Endodermal cell (in vitro differentiated cells): ENCODE results near the gene SERPINC1. TPM values are rescaled to one million over a fixed set of nuclear protein-coding genes. Genes with fewer than 3 reads are reported as not detected.

Source experiments
- DNase-seq: peaks from one replicate; pipeline ENCODE4 v3.0.0-alpha.2; 2017
- H3K27ac ChIP-seq: 2 replicates; pipeline ENCODE4 v1.5.1; 2013; ENCODE audit warnings: mild to moderate bottlenecking, low read depth, low read length, moderate library complexity
- H3K27me3 ChIP-seq: 2 replicates; pipeline ENCODE4 v1.6.1; 2013; ENCODE audit warnings: mild to moderate bottlenecking, low read length, moderate library complexity; ENCODE audit not compliant: insufficient read depth, control insufficient read depth, poor library complexity, severe bottlenecking
- H3K36me3 ChIP-seq: 2 replicates; pipeline ENCODE4 v1.7.0; 2013; ENCODE audit warnings: mild to moderate bottlenecking, low read length, moderate library complexity; ENCODE audit not compliant: control insufficient read depth, insufficient read depth
- H3K4me1 ChIP-seq: one replicate; pipeline ENCODE4 v1.7.0; 2013; ENCODE audit warnings: low read length; ENCODE audit not compliant: control insufficient read depth, insufficient read depth
- H3K4me3 ChIP-seq: 2 replicates; pipeline ENCODE4 v1.5.1; 2013; ENCODE audit warnings: mild to moderate bottlenecking, low read length, moderate library complexity
- H3K9ac ChIP-seq: 2 replicates; pipeline ENCODE4 v1.6.1; 2013; ENCODE audit warnings: mild to moderate bottlenecking, low read length, moderate library complexity; ENCODE audit not compliant: poor library complexity, severe bottlenecking; ENCODE audit errors: extremely low read depth
- H3K9me3 ChIP-seq: 2 replicates; pipeline ENCODE4 v1.6.1; 2013; ENCODE audit warnings: mild to moderate bottlenecking, low read length, moderate library complexity; ENCODE audit not compliant: control insufficient read depth
- H3K27ac Mint-ChIP-seq: 2 replicates; pipeline ENCODE4 v1.8.0; 2020; ENCODE audit warnings: mixed read lengths
- H3K27me3 Mint-ChIP-seq: 2 replicates; pipeline ENCODE4 v1.8.0; 2021; ENCODE audit warnings: mild to moderate bottlenecking, mixed read lengths; ENCODE audit not compliant: insufficient read depth
- H3K36me3 Mint-ChIP-seq: 2 replicates; pipeline ENCODE4 v1.8.0; 2020; ENCODE audit warnings: low read depth, mixed read lengths
- H3K4me1 Mint-ChIP-seq: 2 replicates; pipeline ENCODE4 v1.8.0; 2020; ENCODE audit warnings: mixed read lengths
- H3K4me3 Mint-ChIP-seq: 2 replicates; pipeline ENCODE4 v1.8.0; 2020; ENCODE audit warnings: mild to moderate bottlenecking, moderate library complexity, mixed read lengths
- H3K9me3 Mint-ChIP-seq: 2 replicates; pipeline ENCODE4 v1.8.0; 2020; ENCODE audit warnings: mild to moderate bottlenecking, mixed read lengths
- CTCF ChIP-seq: fragments of 200-600 bp; sonication (generic); conservative IDR thresholded peaks from 2 replicates; pipeline ENCODE4 v1.5.0; 2021; ENCODE audit warnings: antibody characterized with exemption, mild to moderate bottlenecking
- WGBS, 2 experiments: methylation state at CpG; one replicate each; pipeline versions ENCODE4 v1.1.5 to v1.1.7; 2013; ENCODE audit warnings: missing lambda C conversion rate in 2 of 2, mixed read lengths in 1 of 2; ENCODE audit not compliant: insufficient coverage in 1 of 2, insufficient read length in 1 of 2; 5-methylcytosine and 5-hydroxymethylcytosine counted together
- total RNA-seq, 2 donors: library from RNA; stranded (reverse); fragmentation: NEBNext Ultra II Directional in 1 of 2; extraction: Animal tissue kit (Norgen Biotek cat#: 25700) in 1 of 2; gene quantifications; 2 replicates in 1 of 2; 3 replicates in 1 of 2; pipeline ENCODE4 v1.2.1, GENCODE V29; 2021

The SERPINC1 gene
- total RNA-seq, 2 donors from 2014 or later, result not detected

GRCh38 chr1:173878251-173878650 is 38.9 kb downstream of the SERPINC1 start:
- Histone ChIP-seq H3K27me3 (no peaks in the 10 kb centered on the region), H3K4me1 (no peaks in the 10 kb centered on the region), H3K27ac (no peak overlapping the region), H3K4me3 (no peak overlapping the region), H3K36me3 (peaks cover 49% of the 10 kb centered on the region), H3K9ac (no peak overlapping the region), H3K9me3 (no peaks in the 10 kb centered on the region)
- H3K4me1 Mint-ChIP-seq, result no peaks in the 10 kb centered on the region
- H3K36me3 Mint-ChIP-seq, result peaks cover 49% of the 10 kb centered on the region
- TF ChIP-seq CTCF, result no peak
- H3K4me3 Mint-ChIP-seq, result no peak overlapping the region
- H3K27ac Mint-ChIP-seq, result no peak overlapping the region
- H3K27me3 Mint-ChIP-seq, result no peaks in the 10 kb centered on the region
- DNase-seq, result no peak
- H3K9me3 Mint-ChIP-seq, result peaks cover 1% of the 10 kb centered on the region

GRCh38 chr1:173876732-173877131 is 40.4 kb downstream of the SERPINC1 start:
- no peak for TF ChIP-seq CTCF
- no peaks in the 10 kb centered on the region for H3K4me1 Mint-ChIP-seq
- H3K27ac Mint-ChIP-seq, result no peak overlapping the region
- DNase-seq, result no peak
- H3K9ac ChIP-seq, result no peak overlapping the region
- no peaks in the 10 kb centered on the region for H3K27me3 Mint-ChIP-seq
- no peaks in the 10 kb centered on the region for H3K27me3 ChIP-seq
- H3K9me3 Mint-ChIP-seq, result peaks cover 1% of the 10 kb centered on the region
- H3K27ac ChIP-seq, result no peak overlapping the region
- peaks cover 58% of the 10 kb centered on the region for H3K36me3 ChIP-seq
- H3K4me1 ChIP-seq, result no peaks in the 10 kb centered on the region
- H3K9me3 ChIP-seq, result no peaks in the 10 kb centered on the region
- no peak overlapping the region for H3K4me3 ChIP-seq
- H3K36me3 Mint-ChIP-seq, result peaks cover 55% of the 10 kb centered on the region
- WGBS, 2 experiments, result 95 to 100% methylated on average over 3 to 4 of the region's 5 CpGs
- H3K4me3 Mint-ChIP-seq, result no peak overlapping the region

- Histone ChIP-seq H3K9me3 (no peaks in the 10 kb centered on the region), H3K4me1 (no peaks in the 10 kb centered on the region), H3K27ac (no peak overlapping the region), H3K36me3 (peaks cover 50% of the 10 kb centered on the region), H3K4me3 (no peak overlapping the region), H3K27me3 (no peaks in the 10 kb centered on the region), H3K9ac (no peak overlapping the region)
- Mint-ChIP-seq H3K27ac (no peak overlapping the region), H3K9me3 (no peaks in the 10 kb centered on the region), H3K36me3 (peaks cover 58% of the 10 kb centered on the region), H3K4me3 (no peak overlapping the region), H3K27me3 (no peaks in the 10 kb centered on the region), H3K4me1 (peaks cover 20% of the 10 kb centered on the region)
- no peak for DNase-seq
- WGBS, 2 experiments, result 73 to 90% methylated on average over 2 of the region's 2 CpGs
- peak; percentile 35 for TF ChIP-seq CTCF
These were observed 45.6 kb downstream of the SERPINC1 start for GRCh38 chr1:173871500-173871899.
